ENCODE results near the gene SPTAN1. TPM values are rescaled to one million over a fixed set of nuclear protein-coding genes. Genes with fewer than 3 reads are reported as not detected.

The SPTAN1 gene
- total RNA-seq, 1 donor, result 501 TPM

- no peak for TF ChIP-seq CTCF (IDR thresholded peaks at IDR 0.05; ENCODE audit: insufficient read depth, low read depth, low read length)
- no peak overlapping the region for H3K4me3 ChIP-seq (ENCODE audit: low read depth, low read length)
Measured at GRCh38 chr9:128634651-128635262, 82.4 kb downstream of the SPTAN1 start.

GRCh38 chr9:128635266-128636023 is 83.1 kb downstream of the SPTAN1 start:
- TF ChIP-seq CTCF (IDR thresholded peaks at IDR 0.05; ENCODE audit: insufficient read depth, low read depth, low read length), result peak; percentile 91
- DNase-seq (ENCODE audit: low read depth), result peak; percentile 93
- H3K4me3 ChIP-seq (ENCODE audit: low read depth, low read length), result no peak overlapping the region

More at GRCh38 chr9:128634651-128635262, 82.4 kb downstream of the SPTAN1 start:
- no peak for DNase-seq (ENCODE audit: low read depth)

- no peak for DNase-seq (ENCODE audit: low read depth)
- TF ChIP-seq CTCF (IDR thresholded peaks at IDR 0.05; ENCODE audit: insufficient read depth, low read depth, low read length), result peak; percentile 5
- H3K4me3 ChIP-seq (ENCODE audit: low read depth, low read length), result no peak overlapping the region
Measured at GRCh38 chr9:128636024-128636390, 83.6 kb downstream of the SPTAN1 start.

- no peak overlapping the region for H3K4me3 ChIP-seq (ENCODE audit: low read depth, low read length)
- no peak for DNase-seq (ENCODE audit: low read depth)
- TF ChIP-seq CTCF (IDR thresholded peaks at IDR 0.05; ENCODE audit: insufficient read depth, low read depth, low read length), result no peak
Measured at GRCh38 chr9:128636556-128637530, 84.5 kb downstream of the SPTAN1 start.

GRCh38 chr9:128637656-128638055 is 85.3 kb downstream of the SPTAN1 start:
- H3K4me3 ChIP-seq (ENCODE audit: low read depth, low read length), result no peak overlapping the region
- no peak for TF ChIP-seq CTCF (IDR thresholded peaks at IDR 0.05; ENCODE audit: insufficient read depth, low read depth, low read length)
- DNase-seq (ENCODE audit: low read depth), result peak; percentile 52

- TF ChIP-seq CTCF (IDR thresholded peaks at IDR 0.05; ENCODE audit: insufficient read depth, low read depth, low read length), result no peak
- H3K4me3 ChIP-seq (ENCODE audit: low read depth, low read length), result no peak overlapping the region
- DNase-seq (ENCODE audit: low read depth), result no peak
Measured at GRCh38 chr9:128638580-128638979, 86.2 kb downstream of the SPTAN1 start.
